ENCODE data around the gene TJP1. TPM values are rescaled to one million over a fixed set of nuclear protein-coding genes. Genes with fewer than 3 reads are reported as not detected.

Gene TJP1
- total RNA-seq, 1 experiment from 2014 or later, result 140 TPM

DNA sequence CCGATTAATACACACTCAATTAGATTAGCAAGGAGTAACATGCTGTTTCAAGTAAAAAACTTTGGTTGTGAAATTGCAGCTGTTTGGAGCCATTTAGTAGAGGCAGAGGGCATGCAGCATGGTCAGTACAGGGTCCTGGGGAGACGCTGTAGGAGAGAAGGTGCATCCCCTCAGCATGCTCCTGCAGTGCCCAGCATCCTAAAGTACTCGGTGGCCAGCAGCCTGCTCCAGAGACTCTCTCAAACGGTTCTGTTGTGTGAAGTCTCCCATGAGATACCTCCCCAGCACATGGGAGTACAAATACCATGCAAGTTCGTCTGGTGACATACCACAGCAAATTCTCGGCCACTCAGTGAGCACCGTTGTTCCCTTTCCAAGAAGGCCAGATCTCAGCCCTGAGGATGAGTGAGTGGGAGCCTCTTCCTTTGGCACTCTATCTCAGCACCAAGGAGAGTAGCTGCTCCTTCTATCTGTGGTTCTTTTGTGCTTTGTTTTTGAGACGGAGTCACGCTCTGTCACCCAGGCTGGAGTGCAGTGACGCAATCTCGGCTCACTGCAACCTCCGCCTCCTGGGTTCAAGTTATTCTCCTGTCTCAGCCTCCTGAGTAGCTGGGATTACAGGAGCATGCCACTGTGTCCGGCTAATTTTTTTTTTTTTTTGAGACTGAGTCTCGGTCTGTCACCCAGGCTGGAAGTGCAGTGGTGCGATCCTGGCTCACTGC lies 72.7 kb downstream of the TJP1 start:
- Histone ChIP-seq H3K23ac (ENCODE audit: insufficient read length, low read depth, low read length) (no peak overlapping the region), H3K27me3 (ENCODE audit: insufficient read depth, low read length) (no peaks in the 10 kb centered on the region), H4K20me1 (ENCODE audit: control insufficient read depth, insufficient read depth, insufficient read length) (no peaks in the 10 kb centered on the region), H2BK120ac (ENCODE audit: low read depth, low read length, poor library complexity, severe bottlenecking) (no peak overlapping the region), H3K4me1 (ENCODE audit: insufficient read depth, low read length) (no peaks in the 10 kb centered on the region), H3K23me2 (ENCODE audit: insufficient read length, low read depth, low read length, poor library complexity, severe bottlenecking) (no peaks in the 10 kb centered on the region), H3K56ac (ENCODE audit: insufficient read length, low read depth, low read length) (no peak overlapping the region), H4K8ac (replicated peaks; ENCODE audit: insufficient read length, low read depth, low read length) (no peak overlapping the region), H3K4ac (ENCODE audit: low read depth, low read length) (no peak overlapping the region), H2BK20ac (ENCODE audit: low read depth, low read length, poor library complexity, severe bottlenecking) (no peak overlapping the region), H2AK5ac (ENCODE audit: insufficient read length, low read length) (no peak overlapping the region), H3K18ac (ENCODE audit: insufficient read length, low read depth, low read length) (no peak overlapping the region), H3K27ac (ENCODE audit: insufficient read length, low read depth, low read length) (no peak overlapping the region), H4K91ac (ENCODE audit: insufficient read length, low read depth, low read length) (no peak overlapping the region), H2BK12ac (ENCODE audit: insufficient read length, low read depth, low read length) (no peak overlapping the region), H2BK15ac (ENCODE audit: low read depth, low read length) (no peak overlapping the region), H2AFZ (ENCODE audit: low read length) (no peak overlapping the region), H3K9ac (ENCODE audit: extremely low read depth, insufficient read length, low read length) (no peak overlapping the region), H3T11ph (ENCODE audit: low read length) (no peak overlapping the region), H3K9me3 (ENCODE audit: control insufficient read depth, low read depth, low read length) (no peaks in the 10 kb centered on the region), H3K4me2 (ENCODE audit: insufficient read depth, insufficient read length, low read length) (no peak overlapping the region), H3K79me1 (ENCODE audit: insufficient read depth, low read depth, low read length, poor library complexity, severe bottlenecking) (peaks cover 3% of the 10 kb centered on the region), H4K5ac (ENCODE audit: insufficient read length, low read depth, low read length) (no peak overlapping the region), H2BK5ac (ENCODE audit: insufficient read length, low read length) (no peak overlapping the region), H3K14ac (ENCODE audit: insufficient read depth, low read length) (no peak overlapping the region; the same call in 1 of the 2 replicates), H3K79me2 (ENCODE audit: insufficient read depth, low read length) (peaks cover 2% of the 10 kb centered on the region; the same call in 1 of the 2 replicates)
- Mint-ChIP-seq H3K27me3 (ENCODE audit: low read depth) (no peaks in the 10 kb centered on the region), H3K27ac (peak overlapping the region; percentile 68 to 91 (median 78); a peak in 4 of 7 replicates), H3K4me1 (peaks cover 12 to 16% of the 10 kb centered on the region in 2 experiments; a peak in 3 of 4 replicates), H3K9me3 (peaks cover 0 to 3% of the 10 kb centered on the region in 2 experiments; a peak in 2 of 5 replicates), H3K36me3 (ENCODE audit: insufficient read depth in 1 of 3, low read depth in 3 of 3) (peaks cover 9 to 44% (median 28%) of the 10 kb centered on the region in 3 experiments; a peak in 6 of 7 replicates), H3K4me3 (no peak overlapping the region)
- DNase-seq, result peak; percentile 28
- TF ChIP-seq, protein P1, sequence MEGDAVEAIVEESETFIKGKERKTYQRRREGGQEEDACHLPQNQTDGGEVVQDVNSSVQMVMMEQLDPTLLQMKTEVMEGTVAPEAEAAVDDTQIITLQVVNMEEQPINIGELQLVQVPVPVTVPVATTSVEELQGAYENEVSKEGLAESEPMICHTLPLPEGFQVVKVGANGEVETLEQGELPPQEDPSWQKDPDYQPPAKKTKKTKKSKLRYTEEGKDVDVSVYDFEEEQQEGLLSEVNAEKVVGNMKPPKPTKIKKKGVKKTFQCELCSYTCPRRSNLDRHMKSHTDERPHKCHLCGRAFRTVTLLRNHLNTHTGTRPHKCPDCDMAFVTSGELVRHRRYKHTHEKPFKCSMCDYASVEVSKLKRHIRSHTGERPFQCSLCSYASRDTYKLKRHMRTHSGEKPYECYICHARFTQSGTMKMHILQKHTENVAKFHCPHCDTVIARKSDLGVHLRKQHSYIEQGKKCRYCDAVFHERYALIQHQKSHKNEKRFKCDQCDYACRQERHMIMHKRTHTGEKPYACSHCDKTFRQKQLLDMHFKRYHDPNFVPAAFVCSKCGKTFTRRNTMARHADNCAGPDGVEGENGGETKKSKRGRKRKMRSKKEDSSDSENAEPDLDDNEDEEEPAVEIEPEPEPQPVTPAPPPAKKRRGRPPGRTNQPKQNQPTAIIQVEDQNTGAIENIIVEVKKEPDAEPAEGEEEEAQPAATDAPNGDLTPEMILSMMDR (conservative IDR thresholded peaks at IDR 0.05), result no peak
- no CpG with 5 or more reads among the region's 15 CpGs for WGBS (ENCODE audit: extremely low coverage, insufficient read length, low lambda C conversion rate)
